HL-60 (cell line): Measurements from ENCODE around the gene METTL16.

Experiments
- CTCF ChIP-seq: IDR thresholded peaks from one replicate; pipeline ENCODE4 v1.5.1; 2011; ENCODE audit warnings: low read length, control low read depth, inconsistent platforms; ENCODE audit not compliant: insufficient read depth
- POLR2AphosphoS5 ChIP-seq: IDR thresholded peaks from 2 replicates; pipeline ENCODE4 v1.6.1; 2012; ENCODE audit warnings: low read depth
- SPI1 ChIP-seq: IDR thresholded peaks from 2 replicates; pipeline ENCODE4 v1.6.1; 2012; ENCODE audit warnings: low read depth, mild to moderate bottlenecking, borderline replicate concordance

GRCh38 chr17:2384439-2385127 is 127.1 kb downstream of the METTL16 start:
- TF ChIP-seq CTCF (no peak), POLR2AphosphoS5 (no peak), SPI1 (no peak)
